ENCODE results near the gene GRID2. TPM values are rescaled to one million over a fixed set of nuclear protein-coding genes. Genes with fewer than 3 reads are reported as not detected.
A peak's percentile ranks its signal among the peaks of the same experiment; 100 is the strongest.

GRID2 gene
- total RNA-seq, 1 donor from 2014 or later = 11.6 TPM

DNA sequence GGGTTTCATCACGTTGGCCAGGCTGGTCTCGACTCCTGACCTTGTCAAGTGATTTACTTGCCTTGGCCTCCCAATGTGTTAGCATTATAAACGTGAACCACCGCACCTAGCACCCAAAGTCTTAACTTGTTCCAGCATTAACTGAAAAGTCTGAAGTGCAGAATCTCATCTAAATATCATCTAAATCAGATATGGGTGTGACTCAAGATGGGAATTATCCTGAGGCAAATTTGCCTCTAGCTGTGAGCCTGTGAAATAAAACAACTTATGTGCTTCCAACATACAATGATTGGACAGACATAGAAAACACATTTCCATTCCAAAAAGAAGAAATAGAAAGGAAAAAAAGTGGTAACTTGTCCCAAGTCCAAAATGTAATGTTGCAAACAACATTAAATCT is 883.7 kb downstream of the GRID2 start:
- H3K9me3 Mint-ChIP-seq (ENCODE audit: unreplicated experiment) = no peaks in the 10 kb centered on the region
- H3K4me3 Mint-ChIP-seq (ENCODE audit: unreplicated experiment) = no peak overlapping the region
- TF ChIP-seq, protein P1, sequence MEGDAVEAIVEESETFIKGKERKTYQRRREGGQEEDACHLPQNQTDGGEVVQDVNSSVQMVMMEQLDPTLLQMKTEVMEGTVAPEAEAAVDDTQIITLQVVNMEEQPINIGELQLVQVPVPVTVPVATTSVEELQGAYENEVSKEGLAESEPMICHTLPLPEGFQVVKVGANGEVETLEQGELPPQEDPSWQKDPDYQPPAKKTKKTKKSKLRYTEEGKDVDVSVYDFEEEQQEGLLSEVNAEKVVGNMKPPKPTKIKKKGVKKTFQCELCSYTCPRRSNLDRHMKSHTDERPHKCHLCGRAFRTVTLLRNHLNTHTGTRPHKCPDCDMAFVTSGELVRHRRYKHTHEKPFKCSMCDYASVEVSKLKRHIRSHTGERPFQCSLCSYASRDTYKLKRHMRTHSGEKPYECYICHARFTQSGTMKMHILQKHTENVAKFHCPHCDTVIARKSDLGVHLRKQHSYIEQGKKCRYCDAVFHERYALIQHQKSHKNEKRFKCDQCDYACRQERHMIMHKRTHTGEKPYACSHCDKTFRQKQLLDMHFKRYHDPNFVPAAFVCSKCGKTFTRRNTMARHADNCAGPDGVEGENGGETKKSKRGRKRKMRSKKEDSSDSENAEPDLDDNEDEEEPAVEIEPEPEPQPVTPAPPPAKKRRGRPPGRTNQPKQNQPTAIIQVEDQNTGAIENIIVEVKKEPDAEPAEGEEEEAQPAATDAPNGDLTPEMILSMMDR (IDR thresholded peaks at IDR 0.05; ENCODE audit: unreplicated experiment) = no peak
- H3K4me1 Mint-ChIP-seq (ENCODE audit: unreplicated experiment) = no peaks in the 10 kb centered on the region
- no peaks in the 10 kb centered on the region for H3K27me3 Mint-ChIP-seq (ENCODE audit: unreplicated experiment)
- H3K36me3 Mint-ChIP-seq (ENCODE audit: low read depth, unreplicated experiment) = no peaks in the 10 kb centered on the region
- DNase-seq (ENCODE audit: low spot score) = no peak
- no peak overlapping the region for H3K27ac Mint-ChIP-seq (ENCODE audit: unreplicated experiment)

DNA sequence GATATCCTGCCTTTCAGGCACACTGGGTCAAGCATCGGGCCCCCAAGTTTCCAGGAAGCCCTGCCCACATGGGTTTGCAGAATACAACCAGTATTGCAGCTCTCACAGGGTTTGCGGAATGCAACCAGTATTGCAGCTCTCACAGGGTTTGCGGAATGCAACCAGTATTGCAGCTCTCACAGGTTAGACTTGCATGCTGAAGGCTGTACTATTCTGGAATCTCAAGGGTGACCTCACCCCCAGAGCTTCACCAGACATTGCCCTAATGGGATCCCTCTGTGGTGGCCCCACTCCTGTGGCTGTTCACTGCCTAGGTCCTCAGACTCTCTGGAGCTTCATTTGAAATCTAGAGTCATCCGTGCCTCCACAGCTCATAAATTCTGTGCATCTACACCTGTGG is 884.1 kb downstream of the GRID2 start:
- H3K9me3 Mint-ChIP-seq (ENCODE audit: unreplicated experiment) = no peaks in the 10 kb centered on the region
- H3K4me1 Mint-ChIP-seq (ENCODE audit: unreplicated experiment) = no peaks in the 10 kb centered on the region
- no peak overlapping the region for H3K4me3 Mint-ChIP-seq (ENCODE audit: unreplicated experiment)
- TF ChIP-seq, protein P1 (IDR thresholded peaks at IDR 0.05; ENCODE audit: unreplicated experiment) = no peak
- no peak overlapping the region for H3K27ac Mint-ChIP-seq (ENCODE audit: unreplicated experiment)
- DNase-seq (ENCODE audit: low spot score) = no peak
- H3K36me3 Mint-ChIP-seq (ENCODE audit: low read depth, unreplicated experiment) = no peaks in the 10 kb centered on the region
- H3K27me3 Mint-ChIP-seq (ENCODE audit: unreplicated experiment) = no peaks in the 10 kb centered on the region

DNA sequence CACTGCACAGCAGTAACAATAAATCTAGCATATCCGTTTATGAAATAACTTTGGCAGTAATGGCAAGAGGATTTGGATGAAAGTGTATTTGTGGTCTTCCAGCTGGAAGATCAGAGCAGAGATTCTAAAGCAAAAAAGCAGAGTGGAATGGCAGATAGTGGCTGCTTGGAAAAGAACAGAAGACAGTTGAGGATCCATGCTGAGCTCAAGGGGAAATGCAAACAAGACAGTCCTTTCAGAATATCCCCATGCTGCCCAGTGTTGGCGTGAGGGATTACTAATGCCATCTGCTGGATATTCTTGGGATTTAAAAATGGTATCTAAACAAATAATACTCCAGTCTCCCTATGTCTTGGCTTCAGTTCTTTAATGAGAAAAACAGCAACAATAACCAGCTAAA is 895.7 kb downstream of the GRID2 start:
- no peaks in the 10 kb centered on the region for H3K9me3 Mint-ChIP-seq (ENCODE audit: unreplicated experiment)
- H3K27me3 Mint-ChIP-seq (ENCODE audit: unreplicated experiment) = no peaks in the 10 kb centered on the region

DNA sequence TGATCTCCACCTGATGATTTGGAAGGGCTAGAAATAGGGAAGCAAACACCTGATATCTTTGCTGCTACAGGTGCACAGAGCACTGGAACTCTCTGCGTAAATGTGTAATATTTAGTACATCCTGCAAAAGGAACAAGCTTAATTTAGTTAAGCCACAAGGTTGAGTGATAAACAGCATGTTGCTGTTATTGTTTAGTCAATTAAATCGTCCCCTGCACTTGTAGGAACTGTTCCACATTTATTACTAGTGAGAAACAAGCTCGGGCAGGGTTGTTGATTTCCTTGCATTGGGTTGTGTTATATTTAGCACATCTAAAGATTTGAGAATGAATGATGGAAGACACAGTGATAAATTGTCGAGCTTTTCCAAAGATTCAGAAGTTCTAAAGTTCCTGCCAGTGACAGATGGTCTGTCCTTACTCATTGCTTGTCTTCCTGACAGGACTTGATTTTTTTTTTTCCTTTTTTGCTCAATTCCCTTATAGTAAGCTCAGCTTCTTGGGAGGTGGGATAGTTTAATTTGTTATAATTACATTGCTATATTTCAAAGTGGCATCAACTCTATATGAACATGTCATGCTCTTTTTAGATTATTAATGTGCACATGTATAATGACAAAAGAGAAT is 897.8 kb downstream of the GRID2 start:
- Mint-ChIP-seq H3K36me3 (ENCODE audit: low read depth, unreplicated experiment) (no peaks in the 10 kb centered on the region), H3K4me3 (ENCODE audit: unreplicated experiment) (no peak overlapping the region), H3K27ac (ENCODE audit: unreplicated experiment) (no peak overlapping the region), H3K4me1 (ENCODE audit: unreplicated experiment) (peaks cover 15% of the 10 kb centered on the region), H3K9me3 (ENCODE audit: unreplicated experiment) (no peaks in the 10 kb centered on the region), H3K27me3 (ENCODE audit: unreplicated experiment) (no peaks in the 10 kb centered on the region)
- no peak for DNase-seq (ENCODE audit: low spot score)
- TF ChIP-seq, protein P1 (IDR thresholded peaks at IDR 0.05; ENCODE audit: unreplicated experiment) = no peak

More for the DNA sequence above, 895.7 kb downstream of the GRID2 start:
- peak; percentile 16 for DNase-seq (ENCODE audit: low spot score)
- TF ChIP-seq, protein P1 (IDR thresholded peaks at IDR 0.05; ENCODE audit: unreplicated experiment) = peak; percentile 41
- no peak overlapping the region for H3K27ac Mint-ChIP-seq (ENCODE audit: unreplicated experiment)
- H3K4me1 Mint-ChIP-seq (ENCODE audit: unreplicated experiment) = peaks cover 15% of the 10 kb centered on the region
- no peaks in the 10 kb centered on the region for H3K36me3 Mint-ChIP-seq (ENCODE audit: low read depth, unreplicated experiment)
- H3K4me3 Mint-ChIP-seq (ENCODE audit: unreplicated experiment) = no peak overlapping the region

DNA sequence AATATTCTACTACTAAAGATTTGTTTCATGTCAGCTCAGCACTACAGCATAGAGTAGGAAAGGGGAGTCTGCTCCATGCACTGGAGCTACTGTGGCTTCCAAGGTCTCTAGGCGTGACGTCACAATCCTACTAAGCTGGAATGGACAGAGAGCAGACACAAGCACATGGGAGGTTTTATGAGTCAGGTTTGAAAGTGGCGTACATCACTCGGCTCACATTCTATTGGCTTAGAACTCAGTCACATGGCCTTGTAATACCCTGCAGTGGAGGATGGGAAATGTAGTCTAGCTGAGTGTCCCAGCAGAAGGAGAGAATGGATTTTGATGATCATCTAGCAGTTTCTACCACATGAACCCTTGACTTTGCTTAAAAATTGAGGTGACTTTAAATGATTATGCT is 899.9 kb downstream of the GRID2 start:
- DNase-seq (ENCODE audit: low spot score) = no peak
- Mint-ChIP-seq H3K9me3 (ENCODE audit: unreplicated experiment) (no peaks in the 10 kb centered on the region), H3K36me3 (ENCODE audit: low read depth, unreplicated experiment) (no peaks in the 10 kb centered on the region), H3K27ac (ENCODE audit: unreplicated experiment) (no peak overlapping the region), H3K27me3 (ENCODE audit: unreplicated experiment) (no peaks in the 10 kb centered on the region), H3K4me3 (ENCODE audit: unreplicated experiment) (no peak overlapping the region), H3K4me1 (ENCODE audit: unreplicated experiment) (peaks cover 15% of the 10 kb centered on the region)
- TF ChIP-seq, protein P1 (IDR thresholded peaks at IDR 0.05; ENCODE audit: unreplicated experiment) = no peak
